Fibroblast of the aortic adventitia (primary cell): ENCODE measurements around the gene RECQL5. TPM values are rescaled to one million over a fixed set of nuclear protein-coding genes. Genes with fewer than 3 reads are reported as not detected.

ENCODE experiments used
- DNase-seq: peaks from one replicate; pipeline ENCODE4 v3.0.0-alpha.2; 2010; ENCODE audit warnings: low read depth
- H3K4me3 ChIP-seq: 2 replicates; pipeline ENCODE4 v1.5.1; 2011; ENCODE audit warnings: low read depth, mild to moderate bottlenecking, control low read depth, low read length, moderate library complexity
- total RNA-seq: library from RNA; depleted of rRNA; stranded (reverse); fragments of >200 nt; gene quantifications from 2 replicates; pipeline ENCODE4 v1.2.3, GENCODE V29; 2012; ENCODE audit warnings: low replicate concordance
- TF ChIP-seq, protein P1 (sequence below): IDR thresholded peaks from 2 replicates; pipeline ENCODE4 v1.5.1; 2011; ENCODE audit warnings: mild to moderate bottlenecking, low read length, control low read depth, inconsistent platforms; ENCODE audit not compliant: insufficient read depth

The RECQL5 gene
- total RNA-seq, 1 donor, result 17.6 TPM

DNA sequence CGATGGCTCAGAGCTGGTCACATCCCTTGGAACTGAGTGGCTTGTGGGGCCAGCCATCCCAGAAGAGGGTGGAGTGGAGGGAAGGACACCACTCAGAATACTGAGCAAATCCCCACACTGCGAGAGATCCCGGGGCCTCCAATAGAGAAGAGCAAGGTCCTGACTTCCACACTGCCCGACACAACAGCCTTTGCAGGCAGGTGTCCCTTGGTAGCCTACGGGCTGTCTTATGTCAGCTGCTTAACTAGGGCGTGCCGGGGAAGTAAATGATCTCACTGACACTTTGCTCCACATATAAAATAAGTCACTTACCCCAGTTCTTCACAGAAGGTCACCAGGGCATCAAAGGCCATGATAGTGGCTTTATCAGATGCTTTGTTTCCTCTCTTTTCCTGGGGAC, 16.1 kb downstream of the RECQL5 start:
- TF ChIP-seq, protein P1, sequence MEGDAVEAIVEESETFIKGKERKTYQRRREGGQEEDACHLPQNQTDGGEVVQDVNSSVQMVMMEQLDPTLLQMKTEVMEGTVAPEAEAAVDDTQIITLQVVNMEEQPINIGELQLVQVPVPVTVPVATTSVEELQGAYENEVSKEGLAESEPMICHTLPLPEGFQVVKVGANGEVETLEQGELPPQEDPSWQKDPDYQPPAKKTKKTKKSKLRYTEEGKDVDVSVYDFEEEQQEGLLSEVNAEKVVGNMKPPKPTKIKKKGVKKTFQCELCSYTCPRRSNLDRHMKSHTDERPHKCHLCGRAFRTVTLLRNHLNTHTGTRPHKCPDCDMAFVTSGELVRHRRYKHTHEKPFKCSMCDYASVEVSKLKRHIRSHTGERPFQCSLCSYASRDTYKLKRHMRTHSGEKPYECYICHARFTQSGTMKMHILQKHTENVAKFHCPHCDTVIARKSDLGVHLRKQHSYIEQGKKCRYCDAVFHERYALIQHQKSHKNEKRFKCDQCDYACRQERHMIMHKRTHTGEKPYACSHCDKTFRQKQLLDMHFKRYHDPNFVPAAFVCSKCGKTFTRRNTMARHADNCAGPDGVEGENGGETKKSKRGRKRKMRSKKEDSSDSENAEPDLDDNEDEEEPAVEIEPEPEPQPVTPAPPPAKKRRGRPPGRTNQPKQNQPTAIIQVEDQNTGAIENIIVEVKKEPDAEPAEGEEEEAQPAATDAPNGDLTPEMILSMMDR, result no peak
- no peak overlapping the region for H3K4me3 ChIP-seq
- DNase-seq, result no peak

GRCh38 chr17:75649687-75650086, 17.3 kb downstream of the RECQL5 start:
- TF ChIP-seq, protein P1, result no peak
- no peak overlapping the region for H3K4me3 ChIP-seq
- DNase-seq, result no peak

- H3K4me3 ChIP-seq, result no peak overlapping the region
- TF ChIP-seq, protein P1, result no peak
- no peak for DNase-seq
Observed at GRCh38 chr17:75647921-75648320, 19.0 kb downstream of the RECQL5 start.

GRCh38 chr17:75647061-75647460, 19.9 kb downstream of the RECQL5 start:
- TF ChIP-seq, protein P1, result no peak
- no peak for DNase-seq
- no peak overlapping the region for H3K4me3 ChIP-seq

GRCh38 chr17:75646638-75646992, 20.3 kb downstream of the RECQL5 start:
- TF ChIP-seq, protein P1, result no peak
- no peak for DNase-seq
- no peak overlapping the region for H3K4me3 ChIP-seq

DNA sequence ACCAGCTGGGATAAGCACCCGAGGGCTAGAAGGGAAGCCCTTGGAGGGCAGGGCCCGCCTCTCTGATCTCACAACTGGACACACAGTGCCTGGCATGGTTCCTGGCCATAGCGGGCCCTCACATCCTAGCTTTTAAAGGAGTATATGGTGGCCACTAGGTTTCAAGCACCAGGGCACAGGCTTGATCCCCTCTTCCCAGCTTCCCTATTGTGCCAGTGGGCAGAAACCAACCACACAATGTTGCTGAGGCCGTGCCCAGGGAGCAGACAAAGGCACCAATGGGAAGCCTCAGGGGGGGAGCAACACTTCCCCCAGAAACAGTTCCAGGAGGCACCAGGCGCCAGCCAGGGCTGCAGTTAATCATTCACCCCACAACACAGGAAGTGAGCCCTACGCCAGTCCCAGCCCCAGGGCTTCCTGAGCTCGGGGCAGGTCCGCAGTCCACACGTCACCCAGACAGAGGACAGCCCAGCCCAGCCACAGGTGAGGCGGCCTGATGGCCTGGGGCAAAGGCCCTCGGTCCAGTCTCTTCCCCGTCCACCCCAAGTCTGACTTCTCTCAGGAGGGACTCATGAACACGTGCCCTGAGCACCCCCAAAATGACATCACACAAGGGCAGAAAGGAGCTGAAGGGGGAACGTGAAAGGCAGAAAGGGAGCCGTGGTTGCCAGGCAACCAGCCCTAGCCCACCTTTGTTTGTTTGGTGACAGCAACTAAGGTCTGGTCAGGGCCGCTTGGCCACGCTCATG, 20.9 kb downstream of the RECQL5 start:
- DNase-seq, result no peak
- TF ChIP-seq, protein P1, result no peak
- H3K4me3 ChIP-seq, result no peak overlapping the region

- TF ChIP-seq, protein P1, result no peak
- DNase-seq, result no peak
- no peak overlapping the region for H3K4me3 ChIP-seq
Observed at GRCh38 chr17:75645501-75645888, 21.5 kb downstream of the RECQL5 start.
